Neural progenitor cell (in vitro differentiated cells): ENCODE data around the gene RASAL3. TPM values are rescaled to one million over a fixed set of nuclear protein-coding genes. Genes with fewer than 3 reads are reported as not detected.

Experiments used
- DNase-seq: peaks from one replicate; pipeline ENCODE4 v3.0.0-alpha.2; 2016; ENCODE audit warnings: low spot score
- H2AFZ ChIP-seq: fragments of 200-600 bp; sonication (generic); replicated peaks from 2 replicates; pipeline ENCODE4 v1.6.1; 2016; ENCODE audit warnings: antibody characterized with exemption
- H3F3A ChIP-seq: fragments of 200-600 bp; sonication (generic); 2 replicates; pipeline ENCODE4 v1.6.1; 2016; ENCODE audit warnings: antibody characterized with exemption, low read depth
- H3K27ac ChIP-seq: fragments of 200-600 bp; sonication (generic); 2 replicates; pipeline ENCODE4 v1.5.1; 2016; ENCODE audit warnings: mild to moderate bottlenecking
- H3K27me3 ChIP-seq: fragments of 200-600 bp; sonication (generic); 2 replicates; pipeline ENCODE4 v1.6.1; 2016; ENCODE audit warnings: mild to moderate bottlenecking, moderate library complexity
- H3K36me3 ChIP-seq: fragments of 200-600 bp; sonication (generic); 2 replicates; pipeline ENCODE4 v1.5.1; 2016
- H3K4me1 ChIP-seq: fragments of 200-600 bp; sonication (generic); 2 replicates; pipeline ENCODE4 v1.6.1; 2016; ENCODE audit warnings: mixed run types
- H3K4me2 ChIP-seq: fragments of 200-600 bp; sonication (generic); 2 replicates; pipeline ENCODE4 v1.6.1; 2016
- H3K4me3 ChIP-seq: fragments of 200-600 bp; sonication (generic); 2 replicates; pipeline ENCODE4 v1.5.1; 2016
- H3K79me2 ChIP-seq: fragments of 200-600 bp; sonication (generic); 2 replicates; pipeline ENCODE4 v1.6.1; 2016; ENCODE audit warnings: low read depth
- H3K9ac ChIP-seq: fragments of 200-600 bp; sonication (generic); 2 replicates; pipeline ENCODE4 v1.6.1; 2016
- H3K9me3 ChIP-seq: fragments of 200-600 bp; sonication (generic); 2 replicates; pipeline ENCODE4 v1.5.1; 2016; ENCODE audit warnings: low read depth
- H4K20me1 ChIP-seq: fragments of 200-600 bp; sonication (generic); 2 replicates; pipeline ENCODE4 v1.6.1; 2016; ENCODE audit warnings: low read depth
- H3K27ac Mint-ChIP-seq: 3 replicates; pipeline ENCODE4 v1.8.0; 2021; ENCODE audit warnings: mixed read lengths
- H3K27me3 Mint-ChIP-seq: 2 replicates; pipeline ENCODE4 v1.8.0; 2022; ENCODE audit warnings: low read depth, mild to moderate bottlenecking, inconsistent platforms, moderate library complexity, mixed read lengths; ENCODE audit not compliant: insufficient read depth
- H3K36me3 Mint-ChIP-seq: 3 replicates; pipeline ENCODE4 v1.8.0; 2021; ENCODE audit warnings: mixed read lengths
- H3K4me1 Mint-ChIP-seq: 3 replicates; pipeline ENCODE4 v1.8.0; 2021; ENCODE audit warnings: mixed read lengths
- H3K4me3 Mint-ChIP-seq: 3 replicates; pipeline ENCODE4 v1.8.0; 2021; ENCODE audit warnings: mild to moderate bottlenecking, moderate library complexity, mixed read lengths
- H3K9me3 Mint-ChIP-seq: 3 replicates; pipeline ENCODE4 v1.8.0; 2020; ENCODE audit warnings: mixed read lengths
- EZH2 ChIP-seq: fragments of 200-600 bp; sonication (generic); IDR thresholded peaks from 2 replicates; pipeline ENCODE4 v1.6.1; 2017; ENCODE audit warnings: antibody characterized with exemption, mild to moderate bottlenecking, moderate library complexity
- EZH2phosphoT487 ChIP-seq: fragments of 200-600 bp; sonication (generic); IDR thresholded peaks from 2 replicates; pipeline ENCODE4 v1.6.1; 2017; ENCODE audit warnings: antibody characterized with exemption
- total RNA-seq: library from RNA; depleted of rRNA; stranded (reverse); fragments of >200 nt; gene quantifications from 2 replicates; pipeline ENCODE4 v1.2.3, GENCODE V29; 2015; ENCODE audit warnings: low replicate concordance
- TF ChIP-seq, protein P1 (sequence below): fragments of 200-600 bp; sonication (generic); IDR thresholded peaks from 2 replicates; pipeline ENCODE4 v1.5.1; 2017; ENCODE audit warnings: antibody characterized with exemption, mild to moderate bottlenecking

Gene RASAL3
- total RNA-seq, 1 donor from 2014 or later = not detected

DNA sequence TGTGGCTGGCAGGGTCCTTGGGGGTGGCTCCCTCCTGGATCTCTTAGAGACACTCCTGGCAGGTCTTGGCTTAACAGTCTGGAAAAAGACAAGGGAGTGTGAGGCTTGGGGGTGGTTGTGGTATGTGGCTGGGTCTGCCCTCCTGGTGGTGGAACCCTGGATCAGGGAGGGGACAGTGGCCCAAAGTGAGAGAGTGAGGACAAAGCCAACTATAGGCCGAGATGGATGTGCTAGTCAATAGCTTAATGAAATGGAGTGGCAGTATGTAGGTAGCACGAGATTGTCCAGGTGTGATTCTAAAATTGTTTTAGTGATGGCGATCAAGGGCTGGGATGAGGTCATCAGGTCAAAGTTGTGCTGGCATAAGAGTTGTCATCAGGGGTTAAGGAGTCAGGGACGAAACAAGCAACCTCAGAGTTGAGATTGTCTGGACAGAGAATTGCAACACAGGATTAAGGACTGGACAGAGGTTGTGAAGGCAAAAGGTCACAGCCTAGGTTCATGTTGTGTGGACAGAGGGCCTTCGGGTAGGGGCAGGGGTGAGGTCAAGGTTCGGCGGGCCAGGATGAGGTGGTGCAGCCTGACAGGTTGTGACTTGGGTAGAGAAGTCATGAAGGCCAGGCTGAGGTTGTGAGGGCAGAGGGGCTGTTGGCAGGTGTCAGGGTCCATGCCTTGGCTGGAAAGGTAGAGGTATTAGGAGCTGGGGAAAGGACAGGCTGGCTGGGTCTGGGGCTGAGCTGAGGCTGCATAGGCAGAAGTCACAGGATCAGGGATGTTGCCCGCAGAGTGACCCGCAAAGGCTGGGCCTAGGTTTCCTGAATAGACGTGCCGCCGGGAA lies 4.5 kb upstream of the RASAL3 start:
- peak overlapping the region; percentile 50 for H2AFZ ChIP-seq
- H3K27ac ChIP-seq = no peak overlapping the region
- no peak overlapping the region for H3K9ac ChIP-seq
- no peak overlapping the region for H3K4me3 ChIP-seq
- H3K27me3 ChIP-seq = peaks cover 77% of the 10 kb centered on the region
- H3F3A ChIP-seq = no peaks in the 10 kb centered on the region
- H3K36me3 Mint-ChIP-seq = no peaks in the 10 kb centered on the region
- no peak for DNase-seq
- H3K4me3 Mint-ChIP-seq = peak overlapping the region; percentile 4
- H3K4me2 ChIP-seq = no peak overlapping the region
- no peaks in the 10 kb centered on the region for H3K36me3 ChIP-seq
- TF ChIP-seq EZH2phosphoT487 (no peak), EZH2 (no peak)
- TF ChIP-seq, protein P1, sequence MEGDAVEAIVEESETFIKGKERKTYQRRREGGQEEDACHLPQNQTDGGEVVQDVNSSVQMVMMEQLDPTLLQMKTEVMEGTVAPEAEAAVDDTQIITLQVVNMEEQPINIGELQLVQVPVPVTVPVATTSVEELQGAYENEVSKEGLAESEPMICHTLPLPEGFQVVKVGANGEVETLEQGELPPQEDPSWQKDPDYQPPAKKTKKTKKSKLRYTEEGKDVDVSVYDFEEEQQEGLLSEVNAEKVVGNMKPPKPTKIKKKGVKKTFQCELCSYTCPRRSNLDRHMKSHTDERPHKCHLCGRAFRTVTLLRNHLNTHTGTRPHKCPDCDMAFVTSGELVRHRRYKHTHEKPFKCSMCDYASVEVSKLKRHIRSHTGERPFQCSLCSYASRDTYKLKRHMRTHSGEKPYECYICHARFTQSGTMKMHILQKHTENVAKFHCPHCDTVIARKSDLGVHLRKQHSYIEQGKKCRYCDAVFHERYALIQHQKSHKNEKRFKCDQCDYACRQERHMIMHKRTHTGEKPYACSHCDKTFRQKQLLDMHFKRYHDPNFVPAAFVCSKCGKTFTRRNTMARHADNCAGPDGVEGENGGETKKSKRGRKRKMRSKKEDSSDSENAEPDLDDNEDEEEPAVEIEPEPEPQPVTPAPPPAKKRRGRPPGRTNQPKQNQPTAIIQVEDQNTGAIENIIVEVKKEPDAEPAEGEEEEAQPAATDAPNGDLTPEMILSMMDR = no peak
- H3K9me3 Mint-ChIP-seq = peaks cover 12% of the 10 kb centered on the region
- peaks cover 49% of the 10 kb centered on the region for H3K27me3 Mint-ChIP-seq
- no peaks in the 10 kb centered on the region for H3K79me2 ChIP-seq
- peaks cover 2% of the 10 kb centered on the region for H3K4me1 Mint-ChIP-seq
- H3K9me3 ChIP-seq = no peaks in the 10 kb centered on the region
- no peak overlapping the region for H3K27ac Mint-ChIP-seq
- no peaks in the 10 kb centered on the region for H3K4me1 ChIP-seq
- no peaks in the 10 kb centered on the region for H4K20me1 ChIP-seq

- no peaks in the 10 kb centered on the region for H3F3A ChIP-seq
- no peak overlapping the region for H3K4me3 Mint-ChIP-seq
- no peaks in the 10 kb centered on the region for H3K79me2 ChIP-seq
- H4K20me1 ChIP-seq = no peaks in the 10 kb centered on the region
- no peak overlapping the region for H3K9ac ChIP-seq
- no peak overlapping the region for H3K27ac ChIP-seq
- H3K4me2 ChIP-seq = no peak overlapping the region
- H3K9me3 ChIP-seq = no peaks in the 10 kb centered on the region
- H3K9me3 Mint-ChIP-seq = peaks cover 9% of the 10 kb centered on the region
- no peak for DNase-seq
- H3K36me3 ChIP-seq = no peaks in the 10 kb centered on the region
- H3K36me3 Mint-ChIP-seq = no peaks in the 10 kb centered on the region
- H3K27me3 Mint-ChIP-seq = peaks cover 54% of the 10 kb centered on the region
- H3K4me1 Mint-ChIP-seq = peaks cover 2% of the 10 kb centered on the region
- TF ChIP-seq EZH2 (no peak), EZH2phosphoT487 (no peak)
- TF ChIP-seq, protein P1 = no peak
- H3K4me1 ChIP-seq = no peaks in the 10 kb centered on the region
- no peak overlapping the region for H2AFZ ChIP-seq
- H3K27me3 ChIP-seq = peaks cover 82% of the 10 kb centered on the region
- H3K4me3 ChIP-seq = no peak overlapping the region
- H3K27ac Mint-ChIP-seq = no peak overlapping the region
Measured at GRCh38 chr19:15467734-15468214, 3.4 kb upstream of the RASAL3 start.

DNA sequence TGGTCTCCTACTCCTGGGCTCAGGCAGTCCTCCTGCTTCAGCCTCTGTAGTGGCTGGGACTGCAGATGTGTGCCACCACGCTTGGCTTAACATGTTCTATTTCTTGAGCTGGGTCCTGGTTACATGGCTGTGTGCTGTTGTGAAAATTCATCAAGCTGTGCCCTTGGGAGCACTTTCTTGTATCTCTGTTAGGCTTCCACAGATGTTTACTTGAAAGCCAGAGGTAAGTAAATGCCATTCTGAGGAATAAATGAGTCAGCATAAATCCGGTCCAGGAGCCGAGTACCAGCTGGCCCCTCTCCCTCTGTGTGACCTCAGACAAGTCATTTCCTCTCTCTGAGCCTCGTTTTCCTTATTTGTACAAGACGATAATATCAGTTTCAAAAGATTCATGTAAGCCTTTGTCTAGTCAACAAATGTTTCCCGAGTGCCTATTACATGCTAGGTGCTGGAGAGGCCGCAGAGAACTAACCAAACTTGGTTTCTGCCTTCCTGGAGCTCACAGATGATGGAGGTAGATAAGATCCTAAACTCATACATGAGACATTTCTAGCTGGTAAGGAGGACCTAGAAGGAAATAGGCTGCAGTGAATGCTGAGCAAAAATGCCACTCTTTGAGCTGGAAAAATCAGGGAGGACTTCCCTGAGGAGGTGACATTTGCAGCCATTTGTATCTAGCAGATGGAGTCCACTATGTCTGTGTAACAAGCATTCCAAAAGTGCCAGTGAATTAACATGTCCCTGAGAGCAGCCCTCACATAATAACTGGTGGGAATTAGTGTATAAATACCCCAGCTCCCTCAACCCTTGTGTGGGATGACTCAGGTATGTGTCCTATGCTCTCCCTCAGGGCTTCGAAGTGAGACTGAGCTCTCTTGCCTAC lies 2.7 kb upstream of the RASAL3 start:
- H3K9ac ChIP-seq = no peak overlapping the region
- H3K9me3 Mint-ChIP-seq = peaks cover 7% of the 10 kb centered on the region
- H3K27ac ChIP-seq = no peak overlapping the region
- no peaks in the 10 kb centered on the region for H4K20me1 ChIP-seq
- no peak overlapping the region for H3K27ac Mint-ChIP-seq
- H3K4me3 Mint-ChIP-seq = no peak overlapping the region
- DNase-seq = no peak
- peaks cover 86% of the 10 kb centered on the region for H3K27me3 ChIP-seq
- TF ChIP-seq EZH2 (no peak), EZH2phosphoT487 (no peak)
- TF ChIP-seq, protein P1 = no peak
- H3K4me2 ChIP-seq = no peak overlapping the region
- no peak overlapping the region for H2AFZ ChIP-seq
- H3F3A ChIP-seq = no peaks in the 10 kb centered on the region
- H3K4me3 ChIP-seq = no peak overlapping the region
- H3K36me3 Mint-ChIP-seq = no peaks in the 10 kb centered on the region
- peaks cover 2% of the 10 kb centered on the region for H3K4me1 Mint-ChIP-seq
- no peaks in the 10 kb centered on the region for H3K9me3 ChIP-seq
- peaks cover 53% of the 10 kb centered on the region for H3K27me3 Mint-ChIP-seq
- no peaks in the 10 kb centered on the region for H3K4me1 ChIP-seq
- H3K36me3 ChIP-seq = no peaks in the 10 kb centered on the region
- H3K79me2 ChIP-seq = no peaks in the 10 kb centered on the region
